Type B pancreatic cell (in vitro differentiated cells): Measurements from ENCODE around the gene KCNT1. TPM values are rescaled to one million over a fixed set of nuclear protein-coding genes. Genes with fewer than 3 reads are reported as not detected.

Source experiments
- DNase-seq: peaks from one replicate; pipeline ENCODE4 v3.0.0; 2021; ENCODE audit warnings: mixed read lengths; ENCODE audit not compliant: unreplicated experiment; ENCODE audit errors: extremely low spot score
- H3K27ac Mint-ChIP-seq: 2 replicates; pipeline ENCODE4 v1.8.0; 2021; ENCODE audit warnings: mild to moderate bottlenecking, mixed read lengths
- H3K27me3 Mint-ChIP-seq: 2 replicates; pipeline ENCODE4 v1.8.0; 2021; ENCODE audit warnings: mixed read lengths
- H3K36me3 Mint-ChIP-seq: 2 replicates; pipeline ENCODE4 v1.8.0; 2021; ENCODE audit warnings: mixed read lengths
- H3K4me1 Mint-ChIP-seq: one replicate; pipeline ENCODE4 v1.8.0; 2021; ENCODE audit warnings: mixed read lengths; ENCODE audit not compliant: unreplicated experiment
- H3K4me3 Mint-ChIP-seq: 2 replicates; pipeline ENCODE4 v1.8.0; 2021; ENCODE audit warnings: mild to moderate bottlenecking, mixed read lengths
- H3K9me3 Mint-ChIP-seq: 2 replicates; pipeline ENCODE4 v1.8.0; 2021; ENCODE audit warnings: mixed read lengths
- total RNA-seq: library from RNA; stranded (reverse); gene quantifications from 2 replicates; pipeline ENCODE4 v1.2.1, GENCODE V29; 2021; ENCODE audit warnings: low replicate concordance
- TF ChIP-seq, protein P1 (sequence below): fragments of 200-600 bp; sonication (generic); conservative IDR thresholded peaks from 2 replicates; pipeline ENCODE4 v1.5.0; 2021; ENCODE audit warnings: antibody characterized with exemption, mild to moderate bottlenecking

The KCNT1 gene
- total RNA-seq, 1 donor from 2014 or later, result not detected

DNA sequence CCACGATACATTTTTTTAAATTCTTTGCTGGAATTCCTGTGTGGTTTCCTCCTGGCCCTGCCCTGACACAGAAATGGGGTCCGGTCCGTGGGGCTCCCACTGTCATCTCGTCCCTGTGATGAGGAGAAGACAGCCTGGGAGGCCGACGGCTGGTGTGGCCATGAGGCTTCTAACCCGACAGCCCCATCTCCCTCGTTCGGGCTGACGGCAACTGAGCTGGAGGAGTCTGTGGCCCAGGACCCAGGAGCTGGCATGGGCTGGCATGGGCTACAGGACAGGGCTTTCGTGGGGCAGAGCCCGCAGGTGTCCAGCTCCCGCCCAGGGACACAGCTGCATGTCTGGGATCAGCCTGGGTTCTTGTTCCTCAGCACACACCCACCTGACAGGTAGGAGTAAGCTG is 25.1 kb upstream of the KCNT1 start:
- H3K27me3 Mint-ChIP-seq, result peaks cover 24% of the 10 kb centered on the region
- H3K27ac Mint-ChIP-seq, result no peak overlapping the region
- no peak for DNase-seq
- H3K36me3 Mint-ChIP-seq, result no peaks in the 10 kb centered on the region
- peaks cover 4% of the 10 kb centered on the region for H3K4me1 Mint-ChIP-seq
- no peaks in the 10 kb centered on the region for H3K9me3 Mint-ChIP-seq
- H3K4me3 Mint-ChIP-seq, result no peak overlapping the region
- TF ChIP-seq, protein P1, sequence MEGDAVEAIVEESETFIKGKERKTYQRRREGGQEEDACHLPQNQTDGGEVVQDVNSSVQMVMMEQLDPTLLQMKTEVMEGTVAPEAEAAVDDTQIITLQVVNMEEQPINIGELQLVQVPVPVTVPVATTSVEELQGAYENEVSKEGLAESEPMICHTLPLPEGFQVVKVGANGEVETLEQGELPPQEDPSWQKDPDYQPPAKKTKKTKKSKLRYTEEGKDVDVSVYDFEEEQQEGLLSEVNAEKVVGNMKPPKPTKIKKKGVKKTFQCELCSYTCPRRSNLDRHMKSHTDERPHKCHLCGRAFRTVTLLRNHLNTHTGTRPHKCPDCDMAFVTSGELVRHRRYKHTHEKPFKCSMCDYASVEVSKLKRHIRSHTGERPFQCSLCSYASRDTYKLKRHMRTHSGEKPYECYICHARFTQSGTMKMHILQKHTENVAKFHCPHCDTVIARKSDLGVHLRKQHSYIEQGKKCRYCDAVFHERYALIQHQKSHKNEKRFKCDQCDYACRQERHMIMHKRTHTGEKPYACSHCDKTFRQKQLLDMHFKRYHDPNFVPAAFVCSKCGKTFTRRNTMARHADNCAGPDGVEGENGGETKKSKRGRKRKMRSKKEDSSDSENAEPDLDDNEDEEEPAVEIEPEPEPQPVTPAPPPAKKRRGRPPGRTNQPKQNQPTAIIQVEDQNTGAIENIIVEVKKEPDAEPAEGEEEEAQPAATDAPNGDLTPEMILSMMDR, result no peak

DNA sequence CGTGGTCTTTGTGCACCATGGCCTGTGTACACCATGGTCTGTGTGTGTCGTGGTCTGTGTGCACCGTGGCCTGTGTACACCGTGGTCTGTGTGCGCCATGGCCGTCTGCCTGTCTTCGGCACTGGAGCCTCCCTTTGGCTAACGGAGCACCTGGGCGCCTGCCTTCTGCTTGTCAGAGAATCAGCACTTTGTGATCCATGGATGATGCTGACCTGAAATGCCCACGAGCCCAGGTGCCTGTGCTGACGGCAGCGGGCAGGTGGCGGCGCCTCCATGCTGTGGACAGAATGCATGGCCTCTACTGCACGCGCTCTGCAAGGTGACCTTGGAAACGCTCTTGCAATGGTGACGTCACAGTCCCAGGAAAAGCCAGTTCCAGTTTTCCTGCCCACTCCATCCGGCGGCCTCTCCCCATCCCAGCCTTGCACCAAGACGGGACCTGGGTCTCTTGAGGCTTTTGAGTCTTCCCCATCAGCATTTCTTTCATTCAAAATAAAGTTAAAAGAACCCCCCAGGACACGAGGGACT is 24.3 kb upstream of the KCNT1 start:
- no peaks in the 10 kb centered on the region for H3K36me3 Mint-ChIP-seq
- TF ChIP-seq, protein P1, result no peak
- DNase-seq, result no peak
- H3K27ac Mint-ChIP-seq, result no peak overlapping the region
- peaks cover 4% of the 10 kb centered on the region for H3K4me1 Mint-ChIP-seq
- H3K4me3 Mint-ChIP-seq, result no peak overlapping the region
- no peaks in the 10 kb centered on the region for H3K9me3 Mint-ChIP-seq
- peaks cover 23% of the 10 kb centered on the region for H3K27me3 Mint-ChIP-seq

DNA sequence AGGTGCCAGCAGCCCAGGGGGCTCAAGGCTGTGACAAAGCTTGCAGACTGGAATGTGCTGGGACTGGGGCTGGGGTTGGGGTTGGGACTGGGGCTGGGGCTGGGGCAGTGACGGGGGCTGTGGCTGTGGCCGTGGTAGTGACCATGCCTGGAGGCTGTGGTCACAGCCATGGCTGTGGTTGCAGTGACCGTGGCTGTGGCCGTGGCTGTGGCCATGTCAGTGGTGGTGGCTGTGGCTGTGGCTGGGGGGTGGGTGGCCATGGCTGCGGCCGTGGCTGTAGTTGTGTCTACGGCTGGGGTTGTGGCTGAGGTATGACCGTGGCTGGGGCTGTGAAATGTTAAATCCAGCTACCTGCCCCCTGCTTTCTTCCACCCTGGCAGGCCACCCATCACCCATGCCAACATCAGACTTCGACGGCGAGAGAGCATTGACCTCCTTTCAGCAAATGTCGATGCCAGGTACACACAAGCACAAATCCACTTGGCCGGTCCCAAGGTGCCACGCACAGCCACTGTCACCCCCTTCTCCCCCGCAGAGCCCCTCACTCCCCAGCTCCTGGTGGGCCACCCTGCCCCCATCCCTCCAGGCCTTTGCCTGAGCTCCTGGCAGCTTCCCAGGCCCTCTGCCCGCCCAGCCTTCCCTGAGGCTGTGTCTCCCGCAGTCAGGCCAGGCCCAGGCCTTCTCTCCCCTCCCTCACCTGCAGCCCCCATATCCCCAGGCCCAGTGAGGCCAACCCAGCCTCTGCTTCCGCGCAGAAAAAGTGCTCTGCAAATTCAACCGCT is 23.6 kb upstream of the KCNT1 start:
- no peak for DNase-seq
- Mint-ChIP-seq H3K27me3 (peaks cover 23% of the 10 kb centered on the region), H3K4me3 (no peak overlapping the region), H3K36me3 (no peaks in the 10 kb centered on the region), H3K9me3 (no peaks in the 10 kb centered on the region), H3K4me1 (peaks cover 4% of the 10 kb centered on the region), H3K27ac (no peak overlapping the region)
- TF ChIP-seq, protein P1, result no peak

DNA sequence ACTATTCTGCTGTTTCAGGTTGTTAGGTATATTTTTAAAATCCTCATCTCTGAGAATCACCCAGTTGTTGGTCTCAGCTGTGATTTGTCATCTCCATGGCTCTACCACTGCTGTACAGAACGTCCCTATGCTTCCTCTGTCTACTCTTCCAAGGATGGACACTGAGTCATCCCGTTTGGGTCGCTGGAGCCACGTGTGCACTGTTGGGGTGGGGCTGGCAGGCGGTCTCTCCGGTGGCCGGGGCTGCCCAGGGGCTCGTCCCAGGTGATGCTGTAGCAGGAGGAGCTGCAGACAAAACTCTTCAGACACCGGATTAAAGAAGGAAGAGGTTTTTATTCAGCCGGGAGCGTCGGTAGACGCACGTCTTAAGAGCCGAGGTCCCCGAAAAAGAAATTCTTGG is 21.9 kb upstream of the KCNT1 start:
- peaks cover 15% of the 10 kb centered on the region for H3K27me3 Mint-ChIP-seq
- H3K9me3 Mint-ChIP-seq, result no peaks in the 10 kb centered on the region
- TF ChIP-seq, protein P1, result no peak
- peaks cover 4% of the 10 kb centered on the region for H3K4me1 Mint-ChIP-seq
- H3K36me3 Mint-ChIP-seq, result no peaks in the 10 kb centered on the region
- H3K4me3 Mint-ChIP-seq, result no peak overlapping the region
- H3K27ac Mint-ChIP-seq, result no peak overlapping the region
- DNase-seq, result no peak

DNA sequence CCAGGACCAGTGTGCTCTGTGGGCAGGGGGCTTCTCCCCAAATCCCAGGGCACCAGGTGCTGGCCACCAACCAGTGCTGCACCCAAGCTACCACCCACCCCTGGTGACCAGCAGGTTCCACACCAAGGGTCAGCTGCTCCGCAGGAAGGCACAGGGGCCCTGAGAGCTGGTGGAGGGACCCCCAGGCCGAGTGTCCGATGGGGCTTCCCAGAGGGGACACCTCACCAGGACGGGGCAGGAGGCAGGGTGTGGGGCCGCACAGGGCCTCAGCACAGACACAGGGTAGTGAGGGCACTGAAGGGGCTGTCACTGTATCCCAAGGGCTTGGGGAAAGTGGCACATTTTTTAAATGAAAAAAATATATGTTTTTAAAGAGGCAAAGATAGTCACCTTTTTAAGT is 20.8 kb upstream of the KCNT1 start:
- no peak for DNase-seq
- TF ChIP-seq, protein P1, result no peak
- Mint-ChIP-seq H3K36me3 (no peaks in the 10 kb centered on the region), H3K27ac (no peak overlapping the region), H3K27me3 (peaks cover 13% of the 10 kb centered on the region), H3K4me1 (peaks cover 4% of the 10 kb centered on the region), H3K4me3 (no peak overlapping the region), H3K9me3 (no peaks in the 10 kb centered on the region)
